WTC11 (cell line): ENCODE measurements around the gene MYO16.

Source experiments
- ATF1 ChIP-seq: sonication (generic); formaldehyde crosslinking; IDR thresholded peaks from 2 replicates; pipeline ENCODE4 v1.8.1; 2023; ENCODE audit warnings: mild to moderate bottlenecking, moderate library complexity, missing genetic modification reagents
- ATF2 ChIP-seq: sonication (generic); formaldehyde crosslinking; IDR thresholded peaks from 2 replicates; pipeline ENCODE4 v1.8.1; 2022; ENCODE audit warnings: low read depth, missing genetic modification reagents, borderline replicate concordance
- CTCF ChIP-seq: fragments of 200-600 bp; IDR thresholded peaks from 2 replicates; pipeline ENCODE4 v1.8.0; 2022; ENCODE audit warnings: antibody characterized with exemption
- NFE2L1 ChIP-seq: sonication (generic); formaldehyde crosslinking; IDR thresholded peaks from 2 replicates; pipeline ENCODE4 v1.8.1; 2023; ENCODE audit warnings: missing genetic modification reagents
- RORB ChIP-seq: fragments of 250-450 bp; sonication (Bioruptor Pico); IDR thresholded peaks from 2 replicates; pipeline ENCODE4 v1.9.0; 2021; ENCODE audit warnings: mild to moderate bottlenecking
- USF1 ChIP-seq: sonication (generic); formaldehyde crosslinking; IDR thresholded peaks from 2 replicates; pipeline ENCODE4 v1.8.0; 2022; ENCODE audit warnings: mild to moderate bottlenecking, missing genetic modification reagents
- ZBTB43 ChIP-seq: sonication (generic); formaldehyde crosslinking; IDR thresholded peaks from 2 replicates; pipeline ENCODE4 v1.8.1; 2023; ENCODE audit warnings: mild to moderate bottlenecking, missing genetic modification reagents
- ZNF263 ChIP-seq: sonication (generic); formaldehyde crosslinking; IDR thresholded peaks from 2 replicates; pipeline ENCODE4 v1.8.1; 2022; ENCODE audit warnings: low read depth, mild to moderate bottlenecking, moderate library complexity, missing genetic modification reagents
- ZNF416 ChIP-seq: fragments of 250-450 bp; sonication (Bioruptor Pico); IDR thresholded peaks from 2 replicates; pipeline ENCODE4 v1.9.0; 2021; ENCODE audit warnings: mild to moderate bottlenecking, inconsistent platforms

GRCh38 chr13:109123971-109124370 lies 494.6 kb downstream of the MYO16 start:
- TF ChIP-seq CTCF (no peak), ZBTB43 (CRISPR knock-in tag) (no peak), NFE2L1 (CRISPR knock-in tag) (no peak), RORB (CRISPR knock-in tag) (no peak), ZNF263 (CRISPR knock-in tag) (no peak), ZNF416 (no peak), ATF2 (no peak), ATF1 (CRISPR knock-in tag) (no peak), USF1 (CRISPR knock-in tag) (no peak)
